ENCODE results near the gene TSPAN15. TPM values are rescaled to one million over a fixed set of nuclear protein-coding genes. Genes with fewer than 3 reads are reported as not detected.

Gene TSPAN15
- total and polyA plus RNA-seq, 9 donors, result 2.8 to 13.7 (median 5.6) TPM

DNA sequence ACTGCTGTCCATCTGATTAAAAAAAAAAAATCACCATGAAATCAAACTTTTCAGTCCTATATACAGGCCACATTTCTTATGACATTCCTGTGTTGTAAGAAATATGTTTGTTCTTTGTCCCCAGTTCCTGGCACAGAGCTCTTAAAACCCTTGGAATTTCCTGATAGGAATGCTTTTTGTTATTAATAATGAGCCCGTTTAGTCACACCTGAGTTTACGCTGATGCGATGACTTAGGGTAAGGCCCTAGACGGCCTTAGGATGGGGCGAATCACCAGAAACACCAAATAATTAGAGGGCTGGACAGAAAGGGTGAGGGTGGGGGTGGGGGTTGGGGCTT, 17.5 kb downstream of the TSPAN15 start:
- 73 to 78% (median 78%) methylated on average over 5 of the region's 5 CpGs for WGBS, 3 donors
- TF ChIP-seq, protein P1, sequence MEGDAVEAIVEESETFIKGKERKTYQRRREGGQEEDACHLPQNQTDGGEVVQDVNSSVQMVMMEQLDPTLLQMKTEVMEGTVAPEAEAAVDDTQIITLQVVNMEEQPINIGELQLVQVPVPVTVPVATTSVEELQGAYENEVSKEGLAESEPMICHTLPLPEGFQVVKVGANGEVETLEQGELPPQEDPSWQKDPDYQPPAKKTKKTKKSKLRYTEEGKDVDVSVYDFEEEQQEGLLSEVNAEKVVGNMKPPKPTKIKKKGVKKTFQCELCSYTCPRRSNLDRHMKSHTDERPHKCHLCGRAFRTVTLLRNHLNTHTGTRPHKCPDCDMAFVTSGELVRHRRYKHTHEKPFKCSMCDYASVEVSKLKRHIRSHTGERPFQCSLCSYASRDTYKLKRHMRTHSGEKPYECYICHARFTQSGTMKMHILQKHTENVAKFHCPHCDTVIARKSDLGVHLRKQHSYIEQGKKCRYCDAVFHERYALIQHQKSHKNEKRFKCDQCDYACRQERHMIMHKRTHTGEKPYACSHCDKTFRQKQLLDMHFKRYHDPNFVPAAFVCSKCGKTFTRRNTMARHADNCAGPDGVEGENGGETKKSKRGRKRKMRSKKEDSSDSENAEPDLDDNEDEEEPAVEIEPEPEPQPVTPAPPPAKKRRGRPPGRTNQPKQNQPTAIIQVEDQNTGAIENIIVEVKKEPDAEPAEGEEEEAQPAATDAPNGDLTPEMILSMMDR (IDR thresholded peaks at IDR 0.05), result no peak
- TF ChIP-seq EP300 (IDR thresholded peaks at IDR 0.05), result no peak
- no peak for TF ChIP-seq POLR2A (IDR thresholded peaks at IDR 0.05)
- Histone ChIP-seq H3K4me3 (no peak overlapping the region), H3K27ac (no peak overlapping the region), H3K27me3 (no peaks in the 10 kb centered on the region), H3K4me1 (ENCODE audit: insufficient read depth) (peaks cover 3% of the 10 kb centered on the region), H3K36me3 (no peaks in the 10 kb centered on the region), H3K9me3 (no peaks in the 10 kb centered on the region)
- DNase-seq, result no peak
- intact Hi-C loops (cut with DNase I), result no loop called here

DNA sequence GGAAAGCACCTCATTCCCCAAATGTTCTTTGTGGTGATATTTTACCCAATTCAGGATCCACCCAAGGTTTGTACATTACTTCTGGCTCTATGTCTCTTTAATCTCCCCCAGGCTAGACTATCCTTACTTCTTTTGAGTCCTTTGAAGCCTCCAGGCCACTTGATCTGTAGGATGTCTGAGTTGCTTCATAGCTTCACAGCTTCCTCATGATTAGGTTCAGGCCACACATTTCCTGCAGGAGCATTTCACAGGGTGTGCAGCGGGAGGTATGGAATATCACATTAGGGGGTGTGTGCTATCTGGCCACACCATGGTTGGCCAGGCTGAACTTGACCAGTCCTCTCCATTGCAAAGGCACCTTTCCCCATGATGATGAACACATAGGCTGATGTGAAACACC, 18.7 kb downstream of the TSPAN15 start:
- H3K4me1 ChIP-seq (ENCODE audit: insufficient read depth), result peaks cover 3% of the 10 kb centered on the region
- TF ChIP-seq, protein P1 (IDR thresholded peaks at IDR 0.05), result no peak
- TF ChIP-seq POLR2A (IDR thresholded peaks at IDR 0.05) (no peak), EP300 (IDR thresholded peaks at IDR 0.05) (no peak)
- WGBS, 3 donors, result 83 to 90% (median 84%) methylated on average over 1 of the region's 1 CpG
- no peaks in the 10 kb centered on the region for H3K36me3 ChIP-seq
- H3K9me3 ChIP-seq, result no peaks in the 10 kb centered on the region
- intact Hi-C loops (cut with DNase I), result no loop called here
- DNase-seq, result no peak
- H3K4me3 ChIP-seq, result no peak overlapping the region
- H3K27ac ChIP-seq, result no peak overlapping the region
- no peaks in the 10 kb centered on the region for H3K27me3 ChIP-seq

DNA sequence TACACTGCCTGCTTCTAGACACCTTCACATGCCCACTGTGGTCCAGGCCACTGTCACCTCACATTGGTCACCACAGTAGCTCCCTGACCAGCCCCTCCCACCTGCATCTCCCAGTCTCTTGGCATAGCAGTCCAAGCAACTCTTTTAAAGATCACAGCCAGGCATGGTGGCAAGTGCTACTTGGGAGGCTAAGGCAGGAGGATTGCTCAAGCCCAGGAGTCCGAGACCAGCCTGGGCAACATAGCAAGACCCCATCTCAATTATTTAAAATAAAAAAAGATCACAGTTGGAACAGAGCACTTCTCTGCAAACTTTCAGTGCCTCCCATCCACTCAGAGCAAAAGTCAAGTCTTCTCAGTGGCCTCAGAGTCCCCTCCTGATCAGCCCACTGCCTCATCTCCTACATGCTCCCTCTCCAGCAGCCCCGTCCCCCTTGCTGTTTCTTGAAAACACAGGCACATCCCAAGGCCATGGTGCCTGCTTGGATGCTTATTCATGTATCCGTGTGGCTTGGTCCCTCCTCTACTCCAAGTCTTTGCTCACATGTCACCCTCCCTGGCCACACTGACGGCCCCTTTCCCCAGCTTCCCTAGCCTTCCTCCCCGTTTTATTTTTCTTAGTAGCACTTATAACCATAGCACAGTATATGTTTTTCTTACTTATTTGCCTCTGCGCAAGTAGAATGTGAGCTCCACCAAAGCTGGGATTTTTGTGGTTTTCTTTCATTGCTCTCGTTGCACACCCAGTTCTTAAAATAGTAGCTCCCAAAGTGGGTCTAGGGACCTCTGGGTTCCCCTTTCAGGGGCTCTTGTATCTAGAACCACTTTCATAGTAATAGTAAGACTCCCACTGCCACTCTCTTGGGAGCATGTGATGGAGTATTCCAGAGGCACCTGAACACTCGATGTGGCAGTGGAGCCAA, 19.5 kb downstream of the TSPAN15 start:
- H3K27me3 ChIP-seq, result no peaks in the 10 kb centered on the region
- DNase-seq, result no peak
- no peak overlapping the region for H3K27ac ChIP-seq
- intact Hi-C loops (cut with DNase I), result no loop called here
- H3K4me3 ChIP-seq, result no peak overlapping the region
- no peaks in the 10 kb centered on the region for H3K36me3 ChIP-seq
- no peaks in the 10 kb centered on the region for H3K9me3 ChIP-seq
- peaks cover 3% of the 10 kb centered on the region for H3K4me1 ChIP-seq (ENCODE audit: insufficient read depth)
- TF ChIP-seq, protein P1 (IDR thresholded peaks at IDR 0.05), result no peak
- TF ChIP-seq EP300 (IDR thresholded peaks at IDR 0.05) (no peak), POLR2A (IDR thresholded peaks at IDR 0.05) (no peak)
- WGBS, 3 donors, result 37 to 63% (median 39%) methylated on average over 8 of the region's 8 CpGs

DNA sequence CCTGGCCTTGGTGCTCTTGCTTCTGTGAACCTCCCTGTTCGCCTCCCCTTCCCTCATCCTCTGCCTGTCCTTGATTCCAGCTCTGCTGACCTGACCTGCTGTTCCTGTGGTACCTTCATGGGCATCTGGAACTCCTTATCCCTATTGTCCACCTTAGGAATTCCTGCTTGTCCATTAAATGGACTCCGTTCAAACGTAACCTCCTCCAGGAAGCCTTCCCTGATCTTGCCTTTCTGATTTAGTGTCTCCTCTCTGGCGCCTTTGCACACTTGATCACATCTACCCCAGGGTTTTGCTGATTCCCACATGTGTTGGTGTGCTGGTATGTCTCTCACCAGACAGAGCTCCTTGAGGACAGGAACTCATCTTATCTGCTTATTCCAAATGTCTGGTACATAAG, 20.9 kb downstream of the TSPAN15 start:
- DNase-seq, result no peak
- no peaks in the 10 kb centered on the region for H3K36me3 ChIP-seq
- intact Hi-C loops (cut with DNase I), result no loop called here
- H3K4me3 ChIP-seq, result no peak overlapping the region
- WGBS, 3 donors, result 69 to 82% (median 69%) methylated on average over 4 of the region's 4 CpGs
- H3K4me1 ChIP-seq (ENCODE audit: insufficient read depth), result peaks cover 3% of the 10 kb centered on the region
- no peaks in the 10 kb centered on the region for H3K27me3 ChIP-seq
- TF ChIP-seq EP300 (IDR thresholded peaks at IDR 0.05), result no peak
- no peak for TF ChIP-seq POLR2A (IDR thresholded peaks at IDR 0.05)
- TF ChIP-seq, protein P1 (IDR thresholded peaks at IDR 0.05), result no peak
- H3K27ac ChIP-seq, result no peak overlapping the region
- H3K9me3 ChIP-seq, result no peaks in the 10 kb centered on the region
